Hepatocyte (in vitro differentiated cells): Measurements from ENCODE around the gene NDUFS7.

Experiments
- EZH2 ChIP-seq: fragments of 200-600 bp; sonication (generic); IDR thresholded peaks from 2 replicates; pipeline ENCODE4 v1.6.1; 2016; ENCODE audit warnings: antibody characterized with exemption, mild to moderate bottlenecking, borderline replicate concordance
- EZH2phosphoT487 ChIP-seq: fragments of 200-600 bp; sonication (generic); IDR thresholded peaks from one replicate; pipeline ENCODE4 v1.6.1; 2018; ENCODE audit warnings: antibody characterized with exemption, mild to moderate bottlenecking, low read depth, moderate library complexity; ENCODE audit not compliant: unreplicated experiment, severe bottlenecking
- TF ChIP-seq, protein P1 (sequence below): fragments of 200-600 bp; sonication (generic); IDR thresholded peaks from 2 replicates; pipeline ENCODE4 v1.5.1; 2016; ENCODE audit warnings: antibody characterized with exemption, mild to moderate bottlenecking; ENCODE audit not compliant: poor library complexity

DNA sequence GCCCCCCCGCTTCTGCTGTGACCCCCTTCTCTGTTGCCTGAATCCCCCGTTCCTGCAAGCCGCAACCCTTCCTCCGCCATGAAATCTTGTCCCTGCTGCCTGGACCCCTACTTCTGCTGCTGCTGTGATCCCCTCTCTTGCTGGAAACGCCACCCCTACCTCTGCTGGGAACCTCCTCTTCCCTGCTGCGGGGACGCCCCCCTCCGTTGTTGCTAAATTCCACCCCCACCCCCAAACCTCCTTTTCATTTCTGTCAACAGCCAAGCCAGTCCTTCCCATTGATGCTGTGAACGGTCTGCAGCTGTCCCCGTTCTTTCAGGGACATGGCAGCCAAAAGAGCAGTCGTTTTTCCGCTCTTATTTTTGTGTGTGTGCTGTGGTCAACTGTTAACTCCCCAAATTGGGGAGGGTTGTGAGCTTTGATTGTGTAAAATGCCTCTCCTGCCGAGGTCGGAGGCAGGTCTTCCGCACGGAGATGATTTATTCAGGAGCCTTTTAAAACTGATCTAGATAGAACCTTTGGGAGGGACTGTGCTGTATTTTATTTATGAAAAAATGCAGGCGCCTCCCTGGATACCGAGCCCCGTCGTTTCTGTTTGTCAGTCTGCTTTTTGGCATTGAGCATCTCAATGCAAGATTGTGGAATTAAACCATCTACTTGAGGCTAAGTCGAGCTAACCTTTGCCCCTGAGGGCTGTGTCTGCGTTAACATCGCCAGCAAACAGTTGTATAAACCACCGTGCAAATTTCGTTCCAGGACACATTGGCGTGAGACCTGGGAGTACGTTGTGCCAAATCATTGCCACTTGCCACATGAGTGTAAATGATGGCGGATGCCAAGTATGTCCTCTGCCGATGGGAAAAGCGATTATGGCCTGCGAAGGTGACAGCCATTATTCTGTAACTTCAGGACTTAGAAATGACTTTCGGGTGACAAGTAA lies 27.9 kb upstream of the NDUFS7 start:
- TF ChIP-seq, protein P1, sequence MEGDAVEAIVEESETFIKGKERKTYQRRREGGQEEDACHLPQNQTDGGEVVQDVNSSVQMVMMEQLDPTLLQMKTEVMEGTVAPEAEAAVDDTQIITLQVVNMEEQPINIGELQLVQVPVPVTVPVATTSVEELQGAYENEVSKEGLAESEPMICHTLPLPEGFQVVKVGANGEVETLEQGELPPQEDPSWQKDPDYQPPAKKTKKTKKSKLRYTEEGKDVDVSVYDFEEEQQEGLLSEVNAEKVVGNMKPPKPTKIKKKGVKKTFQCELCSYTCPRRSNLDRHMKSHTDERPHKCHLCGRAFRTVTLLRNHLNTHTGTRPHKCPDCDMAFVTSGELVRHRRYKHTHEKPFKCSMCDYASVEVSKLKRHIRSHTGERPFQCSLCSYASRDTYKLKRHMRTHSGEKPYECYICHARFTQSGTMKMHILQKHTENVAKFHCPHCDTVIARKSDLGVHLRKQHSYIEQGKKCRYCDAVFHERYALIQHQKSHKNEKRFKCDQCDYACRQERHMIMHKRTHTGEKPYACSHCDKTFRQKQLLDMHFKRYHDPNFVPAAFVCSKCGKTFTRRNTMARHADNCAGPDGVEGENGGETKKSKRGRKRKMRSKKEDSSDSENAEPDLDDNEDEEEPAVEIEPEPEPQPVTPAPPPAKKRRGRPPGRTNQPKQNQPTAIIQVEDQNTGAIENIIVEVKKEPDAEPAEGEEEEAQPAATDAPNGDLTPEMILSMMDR, result no peak
- TF ChIP-seq EZH2 (no peak), EZH2phosphoT487 (no peak)
